Fibroblast of peridontal ligament (primary cell): ENCODE data around the gene DBT.
A peak's percentile ranks its signal among the peaks of the same experiment; 100 is the strongest.
"Not testable (repeated sequence)": the region's sequence is repeated elsewhere in the genome, so short reads cannot be mapped to it uniquely, and the experiment has no call there.

ENCODE experiments used
- DNase-seq: peaks from one replicate; pipeline ENCODE4 v3.0.0-alpha.2; 2010; ENCODE audit errors: extremely low read depth

Gene DBT

DNA sequence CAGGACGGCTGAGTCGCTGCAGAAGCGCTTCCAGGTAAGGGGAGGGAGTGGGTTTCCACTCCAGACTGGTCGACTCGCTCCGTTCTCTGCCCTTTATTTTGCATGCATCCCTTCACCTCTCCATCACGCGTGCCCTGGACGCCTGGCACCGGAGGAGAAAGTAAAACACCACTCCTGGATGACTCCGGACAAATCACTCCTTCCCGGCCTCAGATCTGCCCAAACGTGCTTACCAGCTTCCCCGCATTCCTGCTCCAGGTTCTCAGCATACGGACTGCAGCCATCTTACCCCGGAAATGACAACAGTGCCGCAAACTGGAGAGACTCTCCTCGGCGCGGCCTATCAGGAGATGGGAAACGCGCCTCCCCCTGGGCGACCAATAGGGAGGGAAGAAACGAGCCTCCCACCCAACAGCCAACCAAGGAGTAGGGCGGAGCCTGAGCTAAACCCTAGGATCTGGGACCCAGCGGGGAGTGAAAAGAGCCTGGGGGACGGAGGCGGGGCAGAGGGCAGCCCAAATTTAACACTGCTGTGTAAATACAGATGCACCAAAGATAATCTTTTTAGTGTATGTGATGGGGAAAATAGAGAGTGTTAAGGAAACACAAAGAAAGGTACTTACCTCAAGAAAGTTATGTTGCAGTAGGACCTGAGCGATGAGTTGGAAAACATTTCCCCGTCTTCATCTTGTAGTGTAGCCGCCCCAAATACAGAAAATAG, at the start of gene DBT:
Gene DBT (minus strand): TSS at position 298 of the 721 bp plus-strand sequence. CDS start 14 bp downstream, at position 284.
- peak; percentile 91 for DNase-seq

GRCh38 chr1:100298512-100298911, 48.9 kb upstream of the DBT start:
- no peak for DNase-seq

DNA sequence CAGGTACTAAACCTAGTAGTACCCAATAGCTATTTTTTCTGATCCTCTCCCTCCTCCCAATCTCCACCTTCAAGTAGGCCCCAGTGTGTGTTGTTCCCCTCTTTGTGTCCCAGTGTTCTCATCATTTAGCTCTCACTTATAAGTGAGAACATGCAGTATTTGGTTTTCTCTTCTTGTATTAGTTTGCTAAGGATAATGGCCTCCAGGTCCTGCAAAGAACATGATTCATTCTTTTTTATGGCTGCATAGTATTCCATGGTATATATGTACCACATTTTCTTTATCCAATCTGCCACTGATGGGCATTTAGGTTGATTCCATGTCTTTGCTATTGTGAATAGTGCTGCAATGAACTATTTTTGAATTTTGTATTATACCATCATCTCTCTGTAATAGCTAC, 47.4 kb upstream of the DBT start:
- not testable (repeated sequence) for DNase-seq

- no peak for DNase-seq
Measured at GRCh38 chr1:100296140-100296539, 46.5 kb upstream of the DBT start.

DNA sequence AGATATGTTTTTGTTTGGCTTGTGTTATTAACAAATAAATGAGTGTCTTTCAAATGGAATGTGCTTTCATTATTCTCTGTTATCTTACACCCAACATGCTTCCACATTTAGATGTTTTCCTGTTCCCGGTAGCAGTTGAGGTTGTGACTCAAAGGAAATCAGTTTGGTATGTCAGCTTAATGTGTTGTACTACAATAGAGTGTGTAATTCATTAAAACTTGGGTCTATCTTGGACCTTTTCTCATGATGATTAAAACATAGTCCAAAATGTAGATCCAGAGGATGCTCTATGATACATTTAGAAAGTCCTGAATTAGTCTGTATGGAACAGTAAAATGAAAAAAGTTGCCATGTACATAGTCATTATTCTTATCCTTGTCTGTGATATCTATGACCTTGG, 43.1 kb upstream of the DBT start:
- no peak for DNase-seq

GRCh38 chr1:100290291-100290690, 40.7 kb upstream of the DBT start:
- no peak for DNase-seq

DNA sequence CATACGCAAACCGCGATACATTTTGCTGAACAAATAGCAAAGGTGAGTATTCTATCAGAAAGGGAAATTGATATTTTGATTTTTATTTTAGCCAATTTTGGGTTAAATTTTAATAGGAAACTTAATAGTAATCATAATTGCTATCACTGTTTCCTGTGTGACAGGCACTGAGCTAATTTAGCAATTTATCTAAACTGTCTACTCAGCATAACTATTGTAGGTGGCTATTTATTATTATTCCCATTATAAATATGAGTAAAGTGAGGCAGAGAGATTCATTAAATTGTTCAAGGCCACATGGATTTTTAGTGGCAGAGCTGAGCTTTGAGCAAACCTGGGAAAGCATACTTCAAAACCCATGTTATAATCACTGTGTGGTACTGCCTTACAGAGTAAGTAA, 37.5 kb upstream of the DBT start:
- DNase-seq = no peak

DNA sequence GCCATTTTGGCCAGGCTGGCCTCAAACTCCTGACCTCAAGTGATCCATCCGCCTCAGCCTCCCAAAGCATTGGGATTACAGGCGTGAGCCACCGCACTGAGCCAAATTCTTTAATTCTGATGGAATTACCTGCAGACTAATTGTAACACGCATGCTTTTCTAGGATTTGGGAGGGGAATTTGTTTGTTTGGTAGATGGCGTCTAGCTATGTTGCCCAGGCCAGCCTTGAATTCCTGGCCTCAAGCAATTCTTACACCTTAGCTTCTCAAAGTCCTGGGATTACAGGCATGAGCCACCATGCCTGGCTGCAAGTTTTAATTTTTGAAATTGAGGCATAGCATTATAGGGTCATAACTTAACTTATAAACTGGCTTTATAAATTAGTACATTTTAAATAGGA, 35.0 kb upstream of the DBT start:
- no peak for DNase-seq

- DNase-seq = no peak
Measured at GRCh38 chr1:100279954-100280682, 30.5 kb upstream of the DBT start.

DNA sequence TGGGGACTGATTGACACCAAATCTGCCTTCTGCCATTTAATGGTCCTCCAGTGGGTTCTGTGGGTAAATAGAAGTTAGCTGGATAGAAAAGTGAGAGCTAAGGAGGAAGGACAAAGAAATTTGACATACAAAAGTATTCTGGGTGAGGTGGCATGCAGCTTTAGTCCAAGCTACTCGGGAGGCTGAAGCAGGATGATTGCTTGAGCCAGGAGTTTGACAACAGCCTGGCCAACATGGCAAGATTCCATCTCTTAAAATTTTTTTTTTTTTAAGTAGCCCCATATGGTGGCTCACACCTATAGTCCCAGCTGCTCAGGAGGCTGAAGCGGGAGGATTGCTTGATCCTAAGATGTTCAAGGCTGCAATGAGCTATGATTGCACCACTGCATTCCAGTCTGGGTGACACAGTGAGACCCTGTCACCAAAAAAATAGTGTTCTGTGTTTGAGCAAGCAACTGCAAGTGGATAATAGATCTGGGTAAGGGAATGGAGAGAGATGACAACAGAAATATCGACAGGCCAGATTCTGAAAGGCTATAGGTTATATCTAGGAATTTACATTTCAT, 29.8 kb upstream of the DBT start:
- no peak for DNase-seq

GRCh38 chr1:100277866-100278265, 28.2 kb upstream of the DBT start:
- peak; percentile 12 for DNase-seq

DNA sequence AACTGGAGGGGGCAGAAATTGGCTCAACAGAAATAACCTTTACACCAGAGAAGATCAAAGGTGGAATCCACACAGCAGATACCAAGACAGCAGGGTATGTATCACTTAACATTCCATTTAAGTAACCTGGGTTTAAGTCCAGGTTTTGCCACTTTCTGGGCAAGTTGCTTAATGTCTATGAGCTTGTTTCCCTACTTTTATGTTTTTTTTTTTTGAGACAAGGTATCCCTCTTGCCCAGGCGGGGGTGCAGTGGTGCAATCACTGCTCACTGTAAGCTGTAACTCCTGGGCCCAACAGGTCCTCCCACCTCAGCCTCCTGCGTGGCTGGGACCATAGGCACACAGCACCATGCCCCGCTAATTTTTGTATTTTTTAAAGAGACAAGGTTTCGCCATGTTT, 18.6 kb upstream of the DBT start:
- DNase-seq = no peak

DNA sequence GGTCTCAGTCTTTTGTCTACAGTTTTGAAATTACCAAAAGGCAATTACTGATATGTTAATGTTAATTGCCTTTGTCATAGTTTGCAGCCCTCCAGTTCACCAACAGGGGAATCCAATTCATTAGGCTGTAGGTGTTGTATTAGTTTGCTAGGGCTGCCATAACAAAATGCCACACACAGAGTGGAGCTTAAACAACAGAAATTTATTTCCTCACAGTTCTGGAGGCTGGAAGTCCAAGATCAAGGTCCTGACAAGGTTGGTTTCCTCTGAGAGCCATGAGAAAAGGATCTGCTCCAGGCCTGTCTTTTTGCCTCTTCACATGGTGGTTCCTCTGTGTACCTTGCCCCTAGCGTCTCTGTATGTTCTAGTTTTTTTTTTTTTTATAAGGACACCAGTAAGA, 17.6 kb upstream of the DBT start:
- no peak for DNase-seq

DNA sequence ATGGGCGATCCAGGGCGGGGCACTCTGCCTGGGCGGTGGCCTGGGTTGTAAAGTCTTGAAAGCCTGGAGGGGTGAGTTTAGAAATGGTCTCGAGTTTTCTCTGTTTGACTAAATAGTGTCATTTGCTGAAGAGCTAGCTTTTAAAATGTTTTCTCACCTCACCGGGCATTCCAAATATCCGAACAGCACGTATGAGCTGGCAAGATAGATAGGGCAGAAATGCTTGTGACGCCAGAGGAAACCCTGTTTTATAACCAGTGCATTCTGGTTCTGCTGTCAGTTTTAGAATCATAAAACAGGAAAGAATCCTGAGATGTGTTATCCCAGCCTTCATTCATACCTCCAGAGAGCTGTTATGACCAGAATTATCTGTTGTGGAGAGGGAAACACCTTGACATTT, 17.1 kb upstream of the DBT start:
- DNase-seq = peak; percentile 3

DNA sequence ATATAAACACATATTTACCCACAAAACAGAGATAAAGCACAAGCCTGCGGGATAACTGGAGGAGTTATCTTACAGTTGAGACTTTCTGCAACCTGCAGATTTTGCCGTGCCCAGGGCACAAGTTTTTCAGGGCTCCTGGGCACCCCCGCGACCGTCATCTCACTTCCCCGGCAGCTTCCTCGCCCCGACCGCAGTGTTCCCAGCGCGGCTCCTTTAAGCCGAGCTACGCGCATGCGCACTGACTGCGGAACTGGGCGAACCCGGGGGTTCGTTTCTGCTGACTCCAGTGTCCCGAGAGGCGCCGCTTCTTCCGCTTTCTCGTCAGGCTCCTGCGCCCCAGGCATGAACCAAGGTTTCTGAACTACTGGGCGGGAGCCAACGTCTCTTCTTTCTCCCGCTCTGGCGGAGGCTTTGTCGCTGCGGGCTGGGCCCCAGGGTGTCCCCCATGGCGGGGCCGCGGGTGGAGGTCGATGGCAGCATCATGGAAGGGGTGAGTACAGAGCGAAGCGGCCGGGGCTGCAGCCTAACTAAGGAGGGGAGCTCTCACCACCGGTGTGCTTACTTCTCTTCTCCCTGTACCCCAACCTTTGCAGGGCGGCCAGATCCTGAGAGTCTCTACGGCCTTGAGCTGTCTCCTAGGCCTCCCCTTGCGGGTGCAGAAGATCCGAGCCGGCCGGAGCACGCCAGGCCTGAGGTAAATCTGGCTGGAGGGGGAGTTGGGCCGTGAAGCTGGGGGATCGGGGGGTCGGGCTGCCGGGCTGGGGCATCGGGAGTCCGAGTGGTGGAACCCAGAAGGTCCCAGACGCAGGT, 16.5 kb upstream of the DBT start, which contains the start of gene RTCA:
Gene RTCA (plus strand): TSS at position 286 of the 810 bp plus-strand sequence. CDS start 160 bp downstream, at position 446.
- peak; percentile 95 for DNase-seq

GRCh38 chr1:100265562-100265930, 15.9 kb upstream of the DBT start:
- peak; percentile 56 for DNase-seq

DNA sequence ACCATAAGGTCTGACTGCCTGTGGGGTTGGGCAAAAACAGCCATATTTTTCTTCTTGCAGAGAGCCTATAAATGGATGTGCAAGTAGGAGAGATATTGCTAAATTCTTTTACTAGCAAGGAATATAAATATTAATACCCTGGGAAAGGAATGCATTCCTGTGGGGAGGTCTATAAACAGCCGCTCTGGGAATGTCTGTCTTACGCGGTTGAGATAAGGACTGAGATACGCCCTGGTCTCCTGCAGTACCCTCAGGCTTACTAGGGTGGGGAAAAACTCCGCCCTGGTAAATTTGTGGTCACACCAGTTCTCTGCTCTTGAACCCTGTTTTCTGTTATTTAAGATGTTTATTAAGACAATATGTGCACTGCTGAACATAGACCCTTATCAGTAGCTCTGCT, 14.4 kb upstream of the DBT start:
- not testable (repeated sequence) for DNase-seq

DNA sequence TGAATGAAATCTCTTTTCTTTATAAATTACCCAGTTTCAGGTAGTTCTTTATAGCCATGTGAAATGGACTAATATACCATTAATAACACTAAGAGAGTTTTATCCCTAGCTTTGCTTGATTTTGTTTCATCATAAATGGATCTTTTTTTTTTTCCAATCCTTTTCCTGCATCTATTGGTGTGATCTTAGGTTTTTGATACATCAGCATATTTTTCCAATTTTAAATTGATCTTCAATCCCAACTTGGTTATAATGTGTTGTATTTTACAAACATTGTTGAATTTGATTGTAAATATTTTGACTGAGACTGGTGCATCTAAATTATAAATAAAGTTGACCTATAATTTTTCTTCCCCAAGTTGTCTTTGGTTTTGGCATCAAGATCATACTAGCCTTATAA, 12.1 kb upstream of the DBT start:
- no peak for DNase-seq

DNA sequence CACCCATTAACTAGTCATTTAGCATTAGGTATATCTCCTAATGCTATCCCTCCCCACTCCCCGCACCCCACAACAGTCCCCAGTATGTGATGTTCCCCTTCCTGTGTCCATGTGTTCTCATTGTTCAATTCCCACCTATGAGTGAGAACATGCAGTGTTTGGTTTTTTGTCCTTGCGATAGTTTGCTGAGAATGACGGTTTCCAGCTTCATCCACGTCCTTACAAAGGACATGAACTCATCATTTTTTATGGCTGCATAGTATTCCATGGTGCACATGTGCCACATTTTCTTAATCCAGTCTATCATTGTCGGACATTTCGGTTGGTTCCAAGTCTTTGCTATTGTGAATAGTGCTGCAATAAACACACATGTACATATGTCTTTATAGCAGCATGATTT, 8.8 kb upstream of the DBT start:
- DNase-seq = not testable (repeated sequence)

DNA sequence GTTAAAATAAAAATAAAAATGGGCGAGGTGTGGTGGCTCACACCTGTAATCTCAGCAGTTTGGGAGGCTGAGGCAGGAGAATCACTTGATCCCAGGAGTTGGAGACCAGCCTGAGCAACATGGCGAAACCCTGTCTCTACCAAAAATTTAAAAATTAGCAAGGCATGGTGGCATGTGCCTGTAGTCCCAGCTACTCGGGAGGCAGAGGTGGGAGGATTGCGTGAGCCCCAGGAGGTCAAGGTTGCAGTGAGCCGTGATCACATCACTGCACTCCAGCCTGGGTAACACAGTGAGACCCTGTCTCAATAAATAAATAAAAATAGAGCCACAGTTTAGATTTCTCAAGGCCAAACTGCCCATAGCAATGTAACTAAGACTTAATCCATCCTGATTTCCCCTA, 6.6 kb upstream of the DBT start:
- not testable (repeated sequence) for DNase-seq

DNA sequence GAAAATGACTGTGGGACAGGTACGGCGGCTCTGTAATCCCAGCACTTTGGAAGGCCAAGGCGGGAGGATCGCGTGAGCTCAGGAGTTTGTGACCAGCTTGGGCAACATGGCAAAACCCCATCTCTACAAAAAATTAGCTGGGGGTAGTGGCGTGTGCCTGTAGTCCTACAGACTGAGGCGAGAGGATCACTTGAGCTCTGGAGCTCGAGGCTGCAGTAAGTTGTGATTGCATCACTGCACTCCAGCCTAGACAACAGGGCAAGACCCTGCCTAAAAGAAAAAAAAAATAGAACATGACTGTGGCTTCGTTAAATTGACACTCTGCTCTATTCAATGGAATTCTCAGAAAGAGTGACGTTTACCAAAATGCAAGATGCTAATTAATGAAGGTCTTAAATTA, 3.9 kb upstream of the DBT start:
- DNase-seq = no peak

GRCh38 chr1:100252901-100253300, 3.3 kb upstream of the DBT start:
- no peak for DNase-seq
